Stomach smooth muscle (tissue), 2 donors: ENCODE results near the gene CGB7.
"Not testable (repeated sequence)": the region's sequence is repeated elsewhere in the genome, so short reads cannot be mapped to it uniquely, and the experiment has no call there.

Source experiments
- H3K27ac ChIP-seq: one replicate; pipeline ENCODE4 v1.7.0; 2013; ENCODE audit warnings: mild to moderate bottlenecking, low read length, inconsistent platforms
- H3K27me3 ChIP-seq, 2 donors: one replicate each; pipeline ENCODE4 v1.7.0; 2013; ENCODE audit warnings: low read length in 2 of 2; ENCODE audit not compliant: insufficient read depth in 2 of 2, control insufficient read depth in 1 of 2
- H3K36me3 ChIP-seq, 2 donors: one replicate each; pipeline ENCODE4 v1.7.0; 2013; ENCODE audit warnings: low read length in 2 of 2; ENCODE audit not compliant: control insufficient read depth in 2 of 2, insufficient read depth in 2 of 2
- H3K4me1 ChIP-seq: one replicate; pipeline ENCODE4 v1.7.0; 2013; ENCODE audit warnings: low read length; ENCODE audit not compliant: control insufficient read depth, insufficient read depth
- H3K4me3 ChIP-seq, 2 donors: one replicate each; pipeline ENCODE4 v1.7.0; 2013; ENCODE audit warnings: low read length in 2 of 2
- H3K9ac ChIP-seq, 2 donors: one replicate each; pipeline ENCODE4 v1.7.0; 2013; ENCODE audit warnings: low read length in 2 of 2, mild to moderate bottlenecking in 1 of 2
- H3K9me3 ChIP-seq, 2 donors: one replicate each; pipeline ENCODE4 v1.7.0; 2013; ENCODE audit warnings: low read length in 2 of 2; ENCODE audit not compliant: control insufficient read depth in 2 of 2
- donor health status: healthy.
- donor health status: Pancreatic carcinoma.

CGB7 gene

DNA sequence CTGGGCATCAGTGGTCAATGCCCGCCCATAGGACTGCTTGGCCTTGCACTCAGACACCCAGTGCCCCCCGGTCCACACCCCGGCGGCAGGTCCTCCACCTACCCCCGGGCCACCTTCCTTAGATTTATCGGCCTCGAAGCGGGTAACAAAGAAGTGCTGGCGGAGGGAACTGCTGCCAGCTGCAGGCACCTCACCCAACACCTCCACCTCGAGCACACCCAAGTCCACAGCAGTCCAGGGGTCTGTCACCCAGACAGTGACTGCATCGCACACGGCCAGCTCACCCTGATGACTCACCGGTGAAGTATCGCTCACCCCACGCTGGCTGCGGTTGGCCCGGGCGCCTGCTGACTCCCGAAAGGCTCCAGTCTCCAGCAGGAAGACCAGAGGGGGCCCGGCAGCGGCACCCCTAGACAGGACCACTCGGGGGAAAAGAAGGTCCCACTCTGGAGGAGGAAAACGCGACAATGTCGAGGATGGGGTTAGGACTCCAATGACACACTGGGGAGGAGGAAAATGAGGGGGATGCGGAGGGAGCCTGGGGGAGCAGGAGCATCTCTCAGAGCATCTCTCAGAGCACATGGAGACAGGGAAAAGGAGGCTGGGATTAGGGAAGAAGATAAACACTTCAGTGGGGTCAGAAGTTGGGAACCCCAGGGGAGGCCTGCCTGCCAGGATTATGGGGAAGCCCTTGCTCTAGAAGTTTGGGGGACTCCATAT is 18.8 kb downstream of the CGB7 start:
- H3K9ac ChIP-seq, H3K4me3 ChIP-seq, H3K4me1 ChIP-seq, H3K36me3 ChIP-seq, H3K27ac ChIP-seq, H3K9me3 ChIP-seq, H3K27me3 ChIP-seq: not testable (repeated sequence)

DNA sequence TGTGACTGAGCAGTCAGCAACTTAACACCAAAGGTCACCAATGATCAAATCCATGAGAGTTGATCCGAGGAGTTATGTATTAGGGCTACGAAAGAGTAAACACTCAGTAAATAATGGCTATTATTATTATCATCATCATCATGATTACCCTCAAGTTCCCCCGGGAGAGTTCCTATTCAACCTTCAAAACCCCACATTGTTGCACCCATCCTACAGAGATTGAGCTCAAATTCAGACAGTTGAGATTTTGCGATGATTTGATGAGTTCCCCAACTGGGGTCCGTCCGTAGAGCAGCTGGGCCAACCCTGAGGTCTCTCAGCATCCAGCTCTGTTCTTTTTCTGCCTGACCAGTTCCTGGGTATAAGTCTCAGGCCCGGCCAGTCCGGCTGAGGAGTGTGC is 19.4 kb downstream of the CGB7 start:
- H3K9ac ChIP-seq: not testable (repeated sequence)

DNA sequence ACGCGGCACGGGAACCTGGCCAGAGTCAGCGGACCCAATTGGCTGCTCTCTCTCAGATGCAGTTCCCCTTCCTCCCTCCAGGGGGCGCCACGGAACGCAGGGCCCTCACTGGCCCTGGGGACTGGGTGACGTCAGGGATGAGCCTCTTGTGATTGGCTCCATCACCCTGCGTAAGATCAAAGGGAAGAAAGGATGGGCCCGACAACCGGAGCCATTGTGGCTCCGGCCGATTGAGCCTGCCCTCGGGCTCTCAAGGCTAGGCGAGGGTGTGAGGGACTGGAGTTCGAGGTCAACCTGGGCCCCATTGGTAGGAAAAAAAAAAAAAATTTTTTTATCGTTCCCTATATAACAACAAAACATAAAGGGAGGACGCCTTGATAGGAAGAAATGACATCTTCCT is 20.7 kb downstream of the CGB7 start, which contains the start of gene CGB1:
CGB1 (minus strand) TSS at position 81 of the 400 bp plus-strand sequence. CDS start 184 bp downstream, outside the sequence.
- not testable (repeated sequence) for H3K9ac ChIP-seq, H3K36me3 ChIP-seq, H3K27me3 ChIP-seq, H3K4me1 ChIP-seq, H3K27ac ChIP-seq, H3K9me3 ChIP-seq, H3K4me3 ChIP-seq

More for the DNA sequence above, 19.4 kb downstream of the CGB7 start:
- H3K4me3 ChIP-seq, H3K9me3 ChIP-seq, H3K4me1 ChIP-seq, H3K27me3 ChIP-seq, H3K27ac ChIP-seq, H3K36me3 ChIP-seq: not testable (repeated sequence)

DNA sequence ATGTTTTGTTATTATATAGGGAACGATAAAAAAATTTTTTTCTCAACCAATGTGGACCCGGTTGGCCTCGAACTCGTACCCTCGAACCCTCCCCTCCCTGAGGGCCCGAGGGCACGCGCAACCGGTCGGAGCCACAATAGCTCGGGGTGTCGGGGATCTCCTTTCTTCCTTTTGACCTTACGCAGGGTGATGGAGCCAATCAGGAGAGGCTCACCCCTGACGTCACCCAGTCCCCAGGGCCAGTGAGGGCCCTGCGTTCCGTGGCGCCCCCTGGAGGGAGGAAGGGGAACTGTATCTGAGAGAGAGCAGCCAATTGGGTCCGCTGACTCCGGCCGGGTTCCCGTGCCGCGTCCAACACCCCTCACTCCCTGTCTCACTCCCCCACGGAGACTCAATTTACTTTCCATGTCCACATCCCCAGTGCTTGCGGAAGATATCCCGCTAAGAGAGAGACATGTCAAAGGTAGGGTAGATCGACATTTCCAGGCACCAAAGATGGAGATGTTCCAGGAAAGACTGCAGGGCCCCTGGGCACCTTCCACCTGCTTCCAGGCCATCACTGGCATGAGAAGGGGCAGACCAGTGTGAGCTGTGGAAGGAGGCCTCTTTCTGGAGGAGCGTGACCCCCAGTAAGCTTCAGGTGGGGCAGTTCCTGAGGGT is 25.8 kb downstream of the CGB7 start, which contains the start of gene CGB2:
CGB2 (plus strand) TSS at position 249 of the 660 bp plus-strand sequence; CDS start at position 455, 206 bp downstream.
- not testable (repeated sequence) for H3K9me3 ChIP-seq, H3K4me1 ChIP-seq, H3K9ac ChIP-seq, H3K27me3 ChIP-seq, H3K27ac ChIP-seq, H3K36me3 ChIP-seq, H3K4me3 ChIP-seq

DNA sequence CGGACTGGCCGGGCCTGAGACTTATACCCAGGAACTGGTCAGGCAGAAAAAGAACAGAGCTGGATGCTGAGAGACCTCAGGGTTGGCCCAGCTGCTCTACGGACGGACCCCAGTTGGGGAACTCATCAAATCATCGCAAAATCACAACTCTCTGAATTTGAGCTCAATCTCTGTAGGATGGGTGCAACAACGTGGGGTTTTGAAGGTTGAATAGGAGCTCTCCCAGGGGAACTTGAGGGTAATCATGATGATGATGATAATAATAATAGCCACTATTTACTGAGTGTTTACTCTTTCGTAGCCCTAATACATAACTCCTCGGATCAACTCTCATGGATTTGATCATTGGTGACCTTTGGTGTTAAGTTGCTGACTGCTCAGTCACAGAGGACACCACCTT is 27.2 kb downstream of the CGB7 start:
- H3K9ac ChIP-seq, H3K4me1 ChIP-seq, H3K27me3 ChIP-seq, H3K4me3 ChIP-seq, H3K36me3 ChIP-seq, H3K9me3 ChIP-seq, H3K27ac ChIP-seq: not testable (repeated sequence)

DNA sequence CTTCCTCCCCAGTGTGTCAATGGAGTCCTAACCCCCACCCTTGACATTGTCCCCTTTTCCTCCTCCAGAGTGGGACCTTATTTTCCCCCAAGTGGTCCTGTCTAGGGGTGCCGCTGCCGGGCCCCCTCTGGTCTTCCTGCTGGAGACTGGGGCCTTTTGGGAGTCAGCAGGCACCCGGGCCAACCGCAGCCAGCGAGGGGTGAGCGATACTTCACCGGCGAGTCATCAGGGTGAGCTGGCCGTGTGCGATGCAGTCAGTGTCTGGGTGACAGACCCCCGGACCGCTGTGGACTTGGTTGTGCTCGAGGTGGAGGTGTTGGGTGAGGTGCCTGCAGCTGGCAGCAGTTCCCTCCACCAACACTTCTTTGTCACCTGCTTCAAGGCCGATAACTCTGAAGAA is 27.8 kb downstream of the CGB7 start:
- H3K4me1 ChIP-seq, H3K36me3 ChIP-seq, H3K4me3 ChIP-seq, H3K9ac ChIP-seq, H3K9me3 ChIP-seq, H3K27me3 ChIP-seq, H3K27ac ChIP-seq: not testable (repeated sequence)

DNA sequence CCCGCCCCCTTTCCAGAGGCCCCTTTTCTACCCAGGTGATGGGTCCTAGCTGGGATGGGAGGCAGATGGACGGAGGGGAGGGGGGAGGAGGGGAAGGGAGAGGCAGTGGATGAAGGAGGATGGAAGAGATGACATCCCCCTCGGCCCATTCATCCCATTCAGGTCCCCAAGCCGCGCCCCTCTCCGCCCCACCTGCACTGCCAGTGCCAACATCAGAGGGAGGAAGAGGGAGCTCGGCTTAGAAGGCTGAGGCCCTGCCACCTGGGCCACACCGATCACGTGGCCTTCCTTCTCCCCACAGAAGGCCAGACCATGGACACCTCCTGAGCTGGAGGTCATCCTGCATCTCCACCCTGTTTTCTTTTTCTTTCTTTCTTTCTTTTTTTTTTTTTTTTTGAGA is 28.9 kb downstream of the CGB7 start:
- H3K4me3 ChIP-seq, H3K27me3 ChIP-seq, H3K9me3 ChIP-seq, H3K9ac ChIP-seq, H3K36me3 ChIP-seq, H3K27ac ChIP-seq, H3K4me1 ChIP-seq: not testable (repeated sequence)

DNA sequence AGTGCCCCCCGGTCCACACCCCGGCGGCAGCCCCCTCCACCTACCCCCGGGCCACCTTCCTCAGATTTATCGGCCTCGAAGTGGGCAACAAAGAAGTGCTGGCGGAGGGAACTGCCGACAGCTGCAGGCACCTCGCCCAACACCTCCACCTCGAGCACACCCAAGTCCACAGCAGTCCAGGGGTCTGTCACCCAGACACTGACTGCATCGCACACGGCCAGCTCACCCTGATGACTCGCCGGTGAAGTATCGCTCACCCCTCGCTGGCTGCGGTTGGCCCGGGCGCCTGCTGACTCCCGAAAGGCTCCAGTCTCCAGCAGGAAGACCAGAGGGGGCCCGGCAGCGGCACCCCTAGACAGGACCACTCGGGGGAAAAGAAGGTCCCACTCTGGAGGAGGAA is 31.9 kb downstream of the CGB7 start:
- H3K9ac ChIP-seq, H3K4me1 ChIP-seq, H3K27ac ChIP-seq, H3K36me3 ChIP-seq, H3K4me3 ChIP-seq, H3K9me3 ChIP-seq, H3K27me3 ChIP-seq: not testable (repeated sequence)

DNA sequence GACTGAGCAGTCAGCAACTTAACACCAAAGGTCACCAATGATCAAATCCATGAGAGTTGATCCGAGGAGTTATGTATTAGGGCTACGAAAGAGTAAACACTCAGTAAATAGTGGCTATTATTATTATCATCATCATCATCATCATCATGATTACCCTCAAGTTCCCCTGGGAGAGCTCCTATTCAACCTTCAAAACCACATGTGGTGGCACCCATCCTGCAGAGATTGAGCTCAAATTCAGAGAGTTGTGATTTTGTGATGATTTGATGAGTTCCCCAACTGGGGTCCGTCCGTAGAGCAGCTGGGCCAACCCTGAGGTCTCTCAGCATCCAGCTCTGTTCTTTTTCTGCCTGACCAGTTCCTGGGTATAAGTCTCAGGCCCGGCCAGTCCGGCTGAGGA is 32.5 kb downstream of the CGB7 start:
- H3K27ac ChIP-seq, H3K36me3 ChIP-seq, H3K9ac ChIP-seq, H3K4me3 ChIP-seq, H3K9me3 ChIP-seq, H3K27me3 ChIP-seq, H3K4me1 ChIP-seq: not testable (repeated sequence)

DNA sequence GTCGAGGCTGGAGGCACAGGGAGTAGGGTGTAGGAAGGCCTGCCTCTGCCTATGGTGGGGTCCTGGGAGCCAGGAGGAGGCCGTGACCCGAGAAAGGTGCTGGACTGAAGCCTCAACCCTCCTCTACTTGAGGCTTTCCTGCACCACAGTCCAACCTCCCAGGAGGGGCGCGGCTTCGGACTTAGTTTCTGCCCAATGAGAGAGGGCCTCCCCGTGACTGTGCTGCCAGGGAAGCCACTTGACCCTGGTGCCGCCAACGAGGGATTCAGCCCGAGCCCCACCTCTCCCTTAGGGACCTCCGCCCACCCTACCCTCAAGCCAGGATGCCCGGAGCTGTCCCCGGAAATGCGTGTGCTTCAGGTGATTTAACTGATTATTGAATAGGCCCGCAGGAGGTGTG is 33.3 kb downstream of the CGB7 start, which contains the start of gene CGB3:
CGB3 (minus strand) TSS at position 101 of the 400 bp plus-strand sequence. CDS start 362 bp downstream, outside the sequence.
- H3K27me3 ChIP-seq, H3K9ac ChIP-seq, H3K9me3 ChIP-seq, H3K27ac ChIP-seq, H3K4me3 ChIP-seq, H3K36me3 ChIP-seq, H3K4me1 ChIP-seq: not testable (repeated sequence)

DNA sequence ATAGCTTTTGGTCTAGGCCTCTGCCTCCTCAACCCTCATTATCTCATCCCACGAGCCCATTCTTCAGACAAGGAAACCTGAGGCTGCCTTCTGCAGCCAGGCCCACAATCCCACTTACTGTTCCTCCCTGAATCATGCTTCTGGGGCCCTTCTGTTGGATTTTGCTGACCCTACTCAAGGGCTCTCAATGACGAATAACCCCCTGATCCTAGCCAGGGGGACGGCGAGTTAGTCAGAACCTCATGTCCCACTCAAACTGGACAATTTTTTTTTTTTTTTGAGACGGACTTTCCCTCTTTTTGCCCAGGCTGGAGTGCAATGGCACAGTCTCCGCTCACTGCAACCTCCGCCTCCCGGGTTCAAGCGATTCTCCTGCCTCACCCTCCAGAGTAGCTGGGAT is 35.4 kb downstream of the CGB7 start:
- Histone ChIP-seq H3K9ac (no peak overlapping the region), H3K27me3 (peaks cover 6 to 24% of the 10 kb centered on the region in 2 donors)

More for the DNA sequence above, 35.4 kb downstream of the CGB7 start:
- no peaks in the 10 kb centered on the region for H3K9me3 ChIP-seq
- no peaks in the 10 kb centered on the region for H3K36me3 ChIP-seq
- H3K4me1 ChIP-seq: peaks cover 14% of the 10 kb centered on the region
- H3K27ac ChIP-seq: no peak overlapping the region
- H3K4me3 ChIP-seq: no peak overlapping the region
